GM12892 (cell line): Measurements from ENCODE around the gene OR11H12. TPM values are rescaled to one million over a fixed set of nuclear protein-coding genes. Genes with fewer than 3 reads are reported as not detected.
"Not testable (repeated sequence)": the region's sequence is repeated elsewhere in the genome, so short reads cannot be mapped to it uniquely, and the experiment has no call there.

Source experiments
- DNase-seq: peaks from one replicate; pipeline ENCODE4 v3.0.0; 2011; ENCODE audit not compliant: insufficient read length
- FAIRE-seq: peaks from 2 replicates; lab custom pipeline; 2011; peaks lifted over from hg19 to GRCh38; lab: Jason Lieb, UNC
- polyA plus RNA-seq: library from polyadenylated mRNA; unstranded; fragments of >200 nt; gene quantifications from one replicate; pipeline ENCODE4 v1.2.1, GENCODE V29; 2012; ENCODE audit warnings: missing spikeins, inconsistent platforms; ENCODE audit not compliant: missing spikeins

Gene OR11H12, protein sequence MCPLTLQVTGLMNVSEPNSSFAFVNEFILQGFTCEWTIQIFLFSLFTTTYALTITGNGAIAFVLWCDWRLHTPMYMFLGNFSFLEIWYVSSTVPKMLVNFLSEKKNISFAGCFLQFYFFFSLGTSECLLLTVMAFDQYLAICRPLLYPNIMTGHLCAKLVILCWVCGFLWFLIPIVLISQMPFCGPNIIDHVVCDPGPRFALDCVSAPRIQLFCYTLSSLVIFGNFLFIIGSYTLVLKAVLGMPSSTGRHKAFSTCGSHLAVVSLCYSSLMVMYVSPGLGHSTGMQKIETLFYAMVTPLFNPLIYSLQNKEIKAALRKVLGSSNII
- polyA plus RNA-seq, result not detected

DNA sequence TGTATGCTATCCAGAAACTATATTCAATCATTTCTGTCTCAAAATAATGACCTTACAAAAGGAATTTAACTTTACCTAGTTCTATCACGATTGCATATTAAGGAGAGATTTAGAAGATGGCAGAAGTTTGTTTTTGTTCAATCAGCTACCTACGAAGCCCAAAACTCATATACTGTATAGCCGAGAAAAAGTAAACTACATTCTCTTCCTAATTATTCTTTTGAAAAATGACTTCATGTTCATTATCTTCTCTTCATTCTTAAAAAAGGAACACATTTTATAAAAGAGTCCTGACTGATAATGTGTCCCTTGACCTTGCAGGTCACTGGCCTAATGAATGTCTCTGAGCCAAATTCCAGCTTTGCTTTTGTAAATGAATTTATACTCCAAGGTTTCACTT lies at the start of gene OR11H12:
OR11H12 (plus strand) TSS at position 301 of the 400 bp plus-strand sequence; CDS start at position 301, 0 bp downstream.
- not testable (repeated sequence) for DNase-seq, FAIRE-seq

DNA sequence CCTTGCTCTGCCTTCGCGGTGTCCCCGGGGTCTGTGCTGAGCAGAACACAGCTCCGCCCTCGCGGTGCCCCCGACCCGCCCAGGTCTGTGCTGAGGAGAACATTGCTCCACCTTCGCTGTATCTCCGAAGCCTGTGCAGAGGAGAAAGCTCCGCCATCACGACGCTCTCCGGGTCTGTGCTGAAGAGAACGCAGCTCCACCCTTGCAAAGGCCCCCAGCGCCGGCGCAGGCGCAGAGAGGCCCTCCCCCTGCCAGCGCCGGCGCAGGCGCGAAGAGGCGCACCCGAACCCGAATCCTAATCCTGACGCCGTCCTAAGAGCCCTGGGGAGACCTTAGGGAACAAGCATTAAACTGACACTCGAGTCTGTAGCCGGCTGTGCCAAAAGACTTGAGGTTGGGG lies 18.0 kb upstream of the OR11H12 start:
- FAIRE-seq, DNase-seq: not testable (repeated sequence)

DNA sequence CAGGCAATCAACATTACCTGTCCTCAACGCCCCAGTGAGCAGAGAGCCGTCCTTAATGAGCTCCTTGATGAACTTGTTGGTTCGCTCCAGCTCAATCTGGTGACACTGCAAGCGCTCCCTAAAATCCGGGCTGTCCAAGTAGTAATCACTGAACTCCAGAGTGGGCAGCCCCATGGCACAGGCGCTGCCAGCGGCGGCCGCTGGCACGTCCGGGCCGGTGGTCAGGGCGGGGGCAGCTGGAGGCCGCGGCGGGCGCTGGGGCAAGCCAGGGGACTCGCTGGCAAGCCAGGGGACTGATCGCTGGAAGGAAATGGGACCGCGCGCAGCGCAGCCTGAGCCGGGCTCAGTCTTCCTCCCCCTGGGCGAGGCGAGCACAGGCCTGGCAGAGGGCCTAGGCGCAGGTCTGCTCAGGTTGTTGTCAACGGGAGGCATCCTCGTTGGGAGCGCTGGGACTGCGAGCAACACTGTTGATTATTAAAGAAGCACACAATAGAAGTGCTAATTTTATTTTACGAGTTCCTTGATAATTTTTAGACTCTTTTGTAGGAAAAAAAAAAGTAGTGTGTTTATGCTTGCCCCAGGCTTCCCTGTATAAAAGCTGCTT lies 25.8 kb downstream of the OR11H12 start:
- DNase-seq, FAIRE-seq: not testable (repeated sequence)

DNA sequence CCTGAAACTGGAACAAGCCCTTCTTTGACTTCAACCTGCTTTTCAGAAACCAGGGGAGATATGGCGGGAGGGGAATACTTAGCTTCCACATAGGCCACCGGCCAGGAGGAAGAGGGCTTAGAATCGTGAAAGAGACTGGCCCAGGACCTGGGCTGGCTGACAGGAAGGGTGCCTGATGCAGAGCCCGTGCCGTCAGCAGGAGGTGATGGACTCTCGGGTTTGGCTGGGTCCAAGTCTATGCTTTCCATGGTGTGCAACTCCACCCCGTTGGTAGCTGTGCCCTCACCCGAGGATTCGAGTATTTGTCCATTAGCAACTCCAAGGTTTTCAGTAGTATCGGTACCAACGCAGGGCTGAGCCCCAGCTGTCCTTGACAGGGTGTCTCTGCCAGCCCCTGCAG lies 35.1 kb downstream of the OR11H12 start:
- FAIRE-seq, result not testable (repeated sequence)

DNA sequence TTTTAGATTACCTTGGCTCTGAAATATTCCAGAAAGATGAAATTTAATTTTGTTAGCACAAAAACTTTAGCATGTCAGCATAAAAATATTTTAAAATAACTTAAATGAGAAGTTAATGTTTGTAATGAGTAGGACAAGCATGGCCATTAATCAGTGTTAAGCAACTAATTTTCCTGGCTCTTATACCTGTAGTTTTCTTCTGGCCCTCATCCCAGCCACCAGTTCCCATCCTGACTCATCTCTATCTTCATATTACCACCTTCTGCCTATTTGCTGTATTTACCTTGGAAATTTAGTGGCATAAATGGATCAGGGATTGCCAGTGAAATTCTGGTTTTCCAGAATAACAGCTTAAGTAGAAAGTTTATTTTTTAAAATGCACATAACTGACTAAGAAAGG lies 37.1 kb downstream of the OR11H12 start:
- DNase-seq, FAIRE-seq: not testable (repeated sequence)

More for the DNA sequence above, 35.1 kb downstream of the OR11H12 start:
- not testable (repeated sequence) for DNase-seq

DNA sequence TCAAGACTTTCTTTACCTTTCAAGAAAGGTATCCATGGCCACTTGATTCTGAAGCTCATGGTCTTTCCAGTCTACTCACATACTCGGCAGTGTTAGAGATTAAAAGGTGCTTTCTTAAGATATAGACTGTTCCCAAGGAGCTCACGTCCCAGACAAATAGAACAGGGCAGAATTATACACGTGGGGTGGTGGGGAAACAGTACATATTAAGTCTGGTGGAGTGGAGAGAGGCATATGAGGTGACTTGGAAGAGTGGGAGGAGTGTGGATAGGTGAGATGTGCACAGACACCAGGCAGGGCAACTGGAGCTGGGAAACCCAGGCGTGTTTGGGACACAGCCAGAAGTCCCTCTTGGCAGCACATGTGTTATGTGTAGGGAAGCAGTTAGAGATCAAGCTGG lies 37.9 kb downstream of the OR11H12 start:
- not testable (repeated sequence) for DNase-seq, FAIRE-seq

DNA sequence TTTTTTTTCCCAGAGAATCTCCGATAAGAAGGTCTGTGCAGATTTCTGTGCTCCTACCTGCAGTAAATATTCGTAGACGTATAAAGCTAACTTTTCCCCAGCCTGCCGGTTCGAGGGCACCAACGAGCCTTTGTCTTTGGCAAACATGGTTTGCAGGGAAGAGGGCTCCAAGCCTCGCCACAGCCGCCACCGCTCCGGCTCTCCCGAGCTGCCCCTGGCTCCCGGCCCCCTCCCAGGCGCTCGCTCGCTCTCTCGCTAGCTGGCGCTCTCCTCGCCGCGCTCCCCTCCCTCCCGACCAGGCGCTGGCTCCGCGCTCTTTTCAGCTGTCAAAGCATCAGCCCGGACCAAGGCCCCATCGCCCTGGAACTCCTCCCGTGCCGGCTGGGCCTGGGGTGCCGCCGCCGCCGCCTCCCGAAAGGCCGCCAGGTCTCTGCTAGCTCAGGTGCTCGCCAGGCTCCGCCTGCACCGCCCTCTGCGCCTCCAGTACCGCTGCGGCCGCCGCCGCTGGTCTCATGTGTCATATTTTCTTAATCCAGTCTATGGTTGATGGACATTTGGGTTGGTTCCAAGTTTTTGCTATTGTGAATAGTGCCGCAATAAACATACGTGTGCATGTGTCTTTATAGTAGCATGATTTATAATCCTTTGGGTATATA lies 45.3 kb downstream of the OR11H12 start:
- FAIRE-seq, DNase-seq: not testable (repeated sequence)
